Neuronal stem cell (in vitro differentiated cells): ENCODE data around the gene POLDIP3.

Experiments
- DNase-seq: peaks from one replicate; pipeline ENCODE4 v3.0.0-alpha.2; 2013; ENCODE audit warnings: low spot score
- H2AFZ ChIP-seq: one replicate; pipeline ENCODE4 v1.6.1; 2013; ENCODE audit warnings: mild to moderate bottlenecking, low read length, inconsistent platforms
- H2AK5ac ChIP-seq: 2 replicates; pipeline ENCODE4 v1.6.1; 2013; ENCODE audit warnings: low read depth, mild to moderate bottlenecking, inconsistent platforms, low read length, moderate library complexity, mixed read lengths
- H2BK120ac ChIP-seq: 2 replicates; pipeline ENCODE4 v1.6.1; 2013; ENCODE audit warnings: low read depth, mild to moderate bottlenecking, inconsistent platforms, low read length, moderate library complexity, mixed read lengths
- H2BK12ac ChIP-seq: one replicate; pipeline ENCODE4 v1.6.1; 2013; ENCODE audit warnings: low read length, inconsistent platforms
- H2BK15ac ChIP-seq: 2 replicates; pipeline ENCODE4 v1.6.1; 2013; ENCODE audit warnings: mild to moderate bottlenecking, low read length, inconsistent platforms, mixed read lengths
- H2BK5ac ChIP-seq: one replicate; pipeline ENCODE4 v1.6.1; 2013; ENCODE audit warnings: inconsistent platforms, mild to moderate bottlenecking, low read length, moderate library complexity
- H3K14ac ChIP-seq: one replicate; pipeline ENCODE4 v1.6.1; 2013; ENCODE audit warnings: low read length, inconsistent platforms
- H3K18ac ChIP-seq: 2 replicates; pipeline ENCODE4 v1.6.1; 2013; ENCODE audit warnings: low read length, inconsistent platforms
- H3K23ac ChIP-seq: 2 replicates; pipeline ENCODE4 v1.6.1; 2013; ENCODE audit warnings: low read depth, mild to moderate bottlenecking, mixed read lengths, low read length, inconsistent platforms; ENCODE audit not compliant: poor library complexity
- H3K27ac ChIP-seq: replicated peaks from 3 replicates; pipeline ENCODE4 v1.5.1; 2013; ENCODE audit warnings: low read length, inconsistent platforms
- H3K27me3 ChIP-seq, 3 experiments: 2 replicates each; pipeline ENCODE4 v1.6.1; 2013; ENCODE audit warnings: low read length in 3 of 3, mild to moderate bottlenecking in 2 of 3, inconsistent platforms in 1 of 3, low read depth in 1 of 3, mixed read lengths in 1 of 3, moderate library complexity in 1 of 3; ENCODE audit not compliant: control insufficient read depth in 3 of 3, insufficient read depth in 3 of 3
- H3K36me3 ChIP-seq, 2 donors: replicated peaks in 1 of 2; 2 replicates each; pipeline ENCODE4 v1.6.1; 2013; ENCODE audit warnings: low read length in 2 of 2; ENCODE audit not compliant: control insufficient read depth in 2 of 2, insufficient read depth in 2 of 2
- H3K4ac ChIP-seq: 2 replicates; pipeline ENCODE4 v1.6.1; 2013; ENCODE audit warnings: inconsistent platforms, mild to moderate bottlenecking, low read length, moderate library complexity
- H3K4me1 ChIP-seq, 2 donors: 1 replicate in 1 of 2; 2 replicates in 1 of 2; pipeline ENCODE4 v1.6.1; 2013; ENCODE audit warnings: low read length in 2 of 2, low read depth in 1 of 2; ENCODE audit not compliant: control insufficient read depth in 2 of 2, insufficient read depth in 1 of 2
- H3K4me2 ChIP-seq: one replicate; pipeline ENCODE4 v1.6.1; 2013; ENCODE audit warnings: mild to moderate bottlenecking, low read length, inconsistent platforms; ENCODE audit not compliant: insufficient read depth, poor library complexity, severe bottlenecking
- H3K4me3 ChIP-seq, 2 donors: 2 replicates each; pipeline ENCODE4 v1.5.1; 2013; ENCODE audit warnings: low read length in 2 of 2, mild to moderate bottlenecking in 2 of 2, inconsistent platforms in 1 of 2, moderate library complexity in 1 of 2
- H3K79me1 ChIP-seq: one replicate; pipeline ENCODE4 v1.6.1; 2013; ENCODE audit warnings: low read depth, mild to moderate bottlenecking, inconsistent platforms, low read length, moderate library complexity
- H3K9ac ChIP-seq: one replicate; pipeline ENCODE4 v1.6.1; 2013; ENCODE audit warnings: mild to moderate bottlenecking, low read depth, low read length, inconsistent platforms; ENCODE audit not compliant: poor library complexity
- H3K9me3 ChIP-seq, 2 donors: replicated peaks in 1 of 2; 2 replicates each; pipeline versions ENCODE3 to v1.6.1; 2013; ENCODE audit warnings: low read length in 2 of 2, mild to moderate bottlenecking in 2 of 2, inconsistent platforms in 1 of 2, low read depth in 1 of 2, mixed read lengths in 1 of 2, moderate library complexity in 1 of 2; ENCODE audit not compliant: control insufficient read depth in 2 of 2, insufficient read depth in 1 of 2
- H4K8ac ChIP-seq: one replicate; pipeline ENCODE4 v1.6.1; 2013; ENCODE audit warnings: low read depth, mild to moderate bottlenecking, inconsistent platforms, low read length, moderate library complexity
- H4K91ac ChIP-seq: one replicate; pipeline ENCODE4 v1.6.1; 2013; ENCODE audit warnings: low read length, low read depth, mild to moderate bottlenecking, inconsistent platforms; ENCODE audit not compliant: poor library complexity
- WGBS, 2 donors: extraction: QIAGEN DNeasy Blood & Tissue Kit; methylation state at CpG; one replicate each; pipeline ENCODE4 v1.1.7; 2013; ENCODE audit warnings: missing lambda C conversion rate in 2 of 2, mixed read lengths in 1 of 2; ENCODE audit not compliant: insufficient read length in 2 of 2, insufficient replicate concordance in 1 of 2; ENCODE audit errors: extremely low coverage in 2 of 2; 5-methylcytosine and 5-hydroxymethylcytosine counted together

POLDIP3 gene

GRCh38 chr22:42649246-42650099 lies 34.8 kb upstream of the POLDIP3 start, which contains the start of gene CYB5R3:
Gene CYB5R3 (minus strand): TSS chr22:42649392. CDS start chr22:42649315, 77 bp downstream.
- Histone ChIP-seq H3K79me1 (peaks cover 28% of the 10 kb centered on the region), H3K9ac (peak within 1 kb of the TSS; percentile 100), H2BK5ac (peak within 1 kb of the TSS; percentile 95), H4K8ac (peak within 1 kb of the TSS; percentile 65), H3K27ac (no peak within 1 kb of the TSS), H2AFZ (peak within 1 kb of the TSS; percentile 94), H3K36me3 (peaks cover 2 to 5% of the 10 kb centered on the region in 2 donors), H3K4me1 (peaks cover 9 to 11% of the 10 kb centered on the region in 2 donors), H3K4me2 (peak within 1 kb of the TSS; percentile 89), H3K4ac (peak within 1 kb of the TSS; percentile 98), H2BK120ac (no peak within 1 kb of the TSS), H4K91ac (peak within 1 kb of the TSS; percentile 95), H2BK15ac (peak within 1 kb of the TSS; percentile 94), H3K23ac (peak within 1 kb of the TSS; percentile 96), H2BK12ac (peak within 1 kb of the TSS; percentile 94), H3K14ac (peak within 1 kb of the TSS; percentile 94), H3K18ac (peak within 1 kb of the TSS; percentile 93), H3K27me3 (peaks cover 0 to 5% (median 0%) of the 10 kb centered on the region in 3 experiments), H2AK5ac (peak within 1 kb of the TSS; percentile 92), H3K4me3 (peak within 1 kb of the TSS; percentile 100), H3K9me3 (no peaks in the 10 kb centered on the region)
- WGBS, 2 donors: no CpG with 5 or more reads among the region's 81 CpGs
- DNase-seq: peak; percentile 66

GRCh38 chr22:42648368-42649245 lies 33.9 kb upstream of the POLDIP3 start:
- peak overlapping the region; percentile 80 for H3K18ac ChIP-seq
- peaks cover 10 to 13% of the 10 kb centered on the region in 2 donors for H3K4me1 ChIP-seq
- peak overlapping the region; percentile 65 for H4K8ac ChIP-seq
- H3K79me1 ChIP-seq: peaks cover 28% of the 10 kb centered on the region
- H3K23ac ChIP-seq: peak overlapping the region; percentile 96
- peak overlapping the region; percentile 92 for H2AK5ac ChIP-seq
- no peak for DNase-seq
- peak overlapping the region; percentile 95 for H4K91ac ChIP-seq
- peak overlapping the region; percentile 100 for H3K4me3 ChIP-seq
- peaks cover 2 to 5% of the 10 kb centered on the region in 2 donors for H3K36me3 ChIP-seq
- peak overlapping the region; percentile 100 for H3K9ac ChIP-seq
- peak overlapping the region; percentile 93 for H2AFZ ChIP-seq
- no peak overlapping the region for H3K27ac ChIP-seq
- no peak overlapping the region for H2BK120ac ChIP-seq
- peak overlapping the region; percentile 94 for H3K14ac ChIP-seq
- H3K9me3 ChIP-seq: no peaks in the 10 kb centered on the region
- peak overlapping the region; percentile 94 for H2BK12ac ChIP-seq
- peaks cover 0 to 3% (median 0%) of the 10 kb centered on the region in 3 experiments for H3K27me3 ChIP-seq
- peak overlapping the region; percentile 67 for H2BK15ac ChIP-seq
- H3K4me2 ChIP-seq: peak overlapping the region; percentile 89
- H3K4ac ChIP-seq: peak overlapping the region; percentile 98
- WGBS, 2 donors: 100% methylated on average over 3 of the region's 49 CpGs; no CpG with 5 or more reads in 1 of the 2 donors
- peak overlapping the region; percentile 24 for H2BK5ac ChIP-seq

- no peak for DNase-seq
- H3K27ac ChIP-seq: no peak overlapping the region
These were observed 33.3 kb upstream of the POLDIP3 start for GRCh38 chr22:42648017-42648367.

More at GRCh38 chr22:42648017-42648367, 33.3 kb upstream of the POLDIP3 start:
- no peak overlapping the region for H2BK12ac ChIP-seq
- no peak overlapping the region for H2BK15ac ChIP-seq
- H2AFZ ChIP-seq: no peak overlapping the region
- H3K4me1 ChIP-seq: peaks cover 10 to 16% of the 10 kb centered on the region in 2 donors
- no peaks in the 10 kb centered on the region for H3K27me3 ChIP-seq
- H2BK120ac ChIP-seq: no peak overlapping the region
- H3K36me3 ChIP-seq: peaks cover 2 to 5% of the 10 kb centered on the region in 2 donors
- peak overlapping the region; percentile 70 for H2AK5ac ChIP-seq
- peak overlapping the region; percentile 100 for H3K9ac ChIP-seq
- H4K91ac ChIP-seq: no peak overlapping the region
- no peak overlapping the region for H3K18ac ChIP-seq
- peak overlapping the region; percentile 90 for H3K14ac ChIP-seq
- no peak overlapping the region for H3K4ac ChIP-seq
- peak overlapping the region; percentile 24 for H2BK5ac ChIP-seq
- H3K79me1 ChIP-seq: peaks cover 28% of the 10 kb centered on the region
- H3K23ac ChIP-seq: peak overlapping the region; percentile 96
- H3K4me2 ChIP-seq: peak overlapping the region; percentile 89
- no CpG with 5 or more reads among the region's 4 CpGs for WGBS, 2 donors
- H3K9me3 ChIP-seq: no peaks in the 10 kb centered on the region
- H3K4me3 ChIP-seq: peak overlapping the region; percentile 100
- no peak overlapping the region for H4K8ac ChIP-seq
